ENCODE measurements around the gene VWC2L.

VWC2L gene

GRCh38 chr2:214507032-214507431 is 96.2 kb downstream of the VWC2L start:
- TF ChIP-seq CTCF (IDR thresholded peaks at IDR 0.05; ENCODE audit: control extremely low read depth, extremely low read depth, low read depth, missing control alignments), result no peak
- ChIA-PET CTCF (no interaction called here), POLR2A (no interaction called here)
- DNase-seq (ENCODE audit: extremely low spot score), result no peak

GRCh38 chr2:214514704-214515103 is 103.8 kb downstream of the VWC2L start:
- no peak for TF ChIP-seq CTCF (IDR thresholded peaks at IDR 0.05; ENCODE audit: control extremely low read depth, extremely low read depth, low read depth, missing control alignments)
- ChIA-PET POLR2A (no interaction called here), CTCF (interaction anchor here (0.9 kb wide), 1 partner anchor 18 kb away, joined by 3 read pairs; no protein-coding TSS in a partner anchor)
- DNase-seq (ENCODE audit: extremely low spot score), result no peak

GRCh38 chr2:214515111-214515510 is 104.3 kb downstream of the VWC2L start:
- TF ChIP-seq CTCF (IDR thresholded peaks at IDR 0.05; ENCODE audit: control extremely low read depth, extremely low read depth, low read depth, missing control alignments), result no peak
- DNase-seq (ENCODE audit: extremely low spot score), result no peak
- CTCF ChIA-PET, result interaction anchor here (0.9 kb wide), 1 partner anchor 18 kb away, joined by 3 read pairs; no protein-coding TSS in a partner anchor
- POLR2A ChIA-PET, result no interaction called here

- POLR2A ChIA-PET, result no interaction called here
- CTCF ChIA-PET, result no interaction called here
- no peak for DNase-seq (ENCODE audit: extremely low spot score)
- no peak for TF ChIP-seq CTCF (IDR thresholded peaks at IDR 0.05; ENCODE audit: control extremely low read depth, extremely low read depth, low read depth, missing control alignments)
These were observed 108.5 kb downstream of the VWC2L start for GRCh38 chr2:214519258-214519818.

- POLR2A ChIA-PET, result no interaction called here
- CTCF ChIA-PET, result interaction anchor here (0.9 kb wide), 1 partner anchor 23 kb away, joined by 3 read pairs; no protein-coding TSS in a partner anchor
- no peak for TF ChIP-seq CTCF (IDR thresholded peaks at IDR 0.05; ENCODE audit: control extremely low read depth, extremely low read depth, low read depth, missing control alignments)
These were observed 118.2 kb downstream of the VWC2L start for GRCh38 chr2:214529021-214529420.

GRCh38 chr2:214529514-214529913 is 118.7 kb downstream of the VWC2L start:
- CTCF ChIA-PET, result interaction anchor here (0.9 to 1.0 kb wide), 2 partner anchors 8 to 24 kb away, joined by 3 read pairs; no protein-coding TSS in a partner anchor
- POLR2A ChIA-PET, result no interaction called here
- no peak for TF ChIP-seq CTCF (IDR thresholded peaks at IDR 0.05; ENCODE audit: control extremely low read depth, extremely low read depth, low read depth, missing control alignments)
- no peak for DNase-seq (ENCODE audit: extremely low spot score)

More at GRCh38 chr2:214529021-214529420, 118.2 kb downstream of the VWC2L start:
- DNase-seq (ENCODE audit: extremely low spot score), result no peak
